Brain microvascular endothelial cell (primary cell): ENCODE data around the gene C3.
A peak's percentile ranks its signal among the peaks of the same experiment; 100 is the strongest.

ENCODE experiments used
- DNase-seq: peaks from one replicate; pipeline ENCODE4 v3.0.0-alpha.2; 2020
- H3K27ac ChIP-seq: fragments of 250-450 bp; sonication (Bioruptor Pico); 2 replicates; pipeline ENCODE4 v1.5.1; 2020; ENCODE audit warnings: mild to moderate bottlenecking, moderate library complexity
- H3K27me3 ChIP-seq: fragments of 250-450 bp; sonication (Bioruptor Pico); replicated peaks from 2 replicates; pipeline ENCODE4 v1.5.1; 2020; ENCODE audit warnings: mild to moderate bottlenecking
- H3K36me3 ChIP-seq: fragments of 250-450 bp; sonication (Bioruptor Pico); replicated peaks from 2 replicates; pipeline ENCODE4 v1.5.1; 2020; ENCODE audit warnings: mild to moderate bottlenecking
- H3K4me3 ChIP-seq: 2 replicates; pipeline ENCODE4 v1.5.1; 2011; ENCODE audit warnings: low read depth, mild to moderate bottlenecking, control low read depth, low read length, moderate library complexity
- CTCF ChIP-seq: IDR thresholded peaks from 2 replicates; pipeline ENCODE4 v1.5.1; 2011; ENCODE audit warnings: low read depth, mild to moderate bottlenecking, moderate library complexity, low read length, control low read depth, inconsistent platforms; ENCODE audit errors: missing control alignments
- in situ Hi-C: cut with HindIII; loops from 2 replicates; pipeline ENCODE4 v1.10.0; 2017; ENCODE audit warnings: low sequenced_read_pairs, low pct_ligation_motif_present

Gene C3

GRCh38 chr19:6733338-6734095, 13.1 kb upstream of the C3 start:
- Histone ChIP-seq H3K27me3 (no peaks in the 10 kb centered on the region), H3K36me3 (peaks cover 9% of the 10 kb centered on the region), H3K4me3 (no peak overlapping the region), H3K27ac (no peak overlapping the region)
- in situ Hi-C loops = no loop called here
- DNase-seq = no peak
- TF ChIP-seq CTCF = peak; percentile 29

- in situ Hi-C loops = no loop called here
- no peak for DNase-seq
- Histone ChIP-seq H3K4me3 (no peak overlapping the region), H3K36me3 (peaks cover 9% of the 10 kb centered on the region), H3K27ac (no peak overlapping the region), H3K27me3 (no peaks in the 10 kb centered on the region)
- TF ChIP-seq CTCF = no peak
Measured at GRCh38 chr19:6732803-6733337, 12.4 kb upstream of the C3 start.

GRCh38 chr19:6731822-6732221, 11.4 kb upstream of the C3 start:
- Histone ChIP-seq H3K27me3 (no peaks in the 10 kb centered on the region), H3K27ac (no peak overlapping the region), H3K4me3 (no peak overlapping the region), H3K36me3 (peaks cover 9% of the 10 kb centered on the region)
- in situ Hi-C loops = no loop called here
- no peak for DNase-seq
- TF ChIP-seq CTCF = no peak

GRCh38 chr19:6730941-6731670, 10.7 kb upstream of the C3 start:
- H3K4me3 ChIP-seq = no peak overlapping the region
- no peak overlapping the region for H3K27ac ChIP-seq
- H3K27me3 ChIP-seq = no peaks in the 10 kb centered on the region
- H3K36me3 ChIP-seq = peaks cover 9% of the 10 kb centered on the region
- in situ Hi-C loops = no loop called here
- no peak for TF ChIP-seq CTCF
- DNase-seq = no peak

GRCh38 chr19:6730153-6730804, 9.8 kb upstream of the C3 start:
- no peak for TF ChIP-seq CTCF
- no peak for DNase-seq
- no peaks in the 10 kb centered on the region for H3K27me3 ChIP-seq
- peaks cover 9% of the 10 kb centered on the region for H3K36me3 ChIP-seq
- in situ Hi-C loops = no loop called here
- no peak overlapping the region for H3K27ac ChIP-seq
- H3K4me3 ChIP-seq = no peak overlapping the region
